T-helper 17 cell (primary cell): ENCODE measurements around the gene HRH1. TPM values are rescaled to one million over a fixed set of nuclear protein-coding genes. Genes with fewer than 3 reads are reported as not detected.
"Not testable (repeated sequence)": the region's sequence is repeated elsewhere in the genome, so short reads cannot be mapped to it uniquely, and the experiment has no call there.

Experiments used
- ATAC-seq: fragments of 150-1000 bp; cut with Tn5 transposase; 2 replicates; pipeline ENCODE4 v1.10.0; 2021; ENCODE audit warnings: mild to moderate bottlenecking, moderate library complexity
- DNase-seq, 3 donors: peaks; one replicate each; pipeline versions ENCODE4 v3.0.0 to v3.0.0-alpha.2; 2020 to 2021
- H3K9me3 ChIP-seq: one replicate; pipeline ENCODE4 v1.7.0; 2013; ENCODE audit warnings: low read length, mild to moderate bottlenecking; ENCODE audit not compliant: control insufficient read depth, poor library complexity, severe bottlenecking
- H3K27ac Mint-ChIP-seq: one replicate; pipeline ENCODE4 v1.8.0; 2022; ENCODE audit warnings: mild to moderate bottlenecking, moderate library complexity, mixed read lengths
- H3K27me3 Mint-ChIP-seq: one replicate; pipeline ENCODE4 v1.8.0; 2022; ENCODE audit warnings: mixed read lengths
- H3K36me3 Mint-ChIP-seq: one replicate; pipeline ENCODE4 v1.8.0; 2022; ENCODE audit warnings: low read depth, mixed read lengths
- H3K4me1 Mint-ChIP-seq: one replicate; pipeline ENCODE4 v1.8.0; 2022; ENCODE audit warnings: mild to moderate bottlenecking, mixed read lengths
- H3K4me3 Mint-ChIP-seq: one replicate; pipeline ENCODE4 v1.8.0; 2022; ENCODE audit warnings: mild to moderate bottlenecking, moderate library complexity, mixed read lengths
- total RNA-seq, 4 donors: library from RNA in 2 of 4; stranded (reverse) in 2 of 4; gene quantifications; one replicate each; pipeline ENCODE4 v1.2.3 and lab custom pipeline; 2022 to 2026

The HRH1 gene
- total RNA-seq, 2 donors from 2014 or later: not detected

DNA sequence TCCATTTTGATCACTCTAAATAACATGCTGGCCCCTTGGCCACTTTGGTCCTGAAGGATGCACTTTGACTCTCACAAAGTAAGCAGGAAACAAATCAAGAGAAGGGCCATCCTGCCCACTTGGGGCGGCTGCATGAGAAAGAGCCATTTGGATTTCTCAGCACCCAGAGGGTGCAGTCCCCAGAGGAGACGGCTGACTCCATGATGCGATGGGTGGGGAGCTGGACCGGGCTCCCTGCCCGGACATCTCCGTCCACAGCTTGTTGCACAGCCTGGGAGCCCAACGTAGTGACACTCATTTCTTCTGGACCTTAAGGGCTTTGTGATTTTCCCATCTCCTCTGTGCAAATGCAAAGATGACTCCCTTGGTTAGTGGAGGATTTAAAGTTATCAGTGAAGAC lies 4.0 kb upstream of the HRH1 start:
- H3K9me3 ChIP-seq: no peaks in the 10 kb centered on the region
- DNase-seq: no peak
- H3K27me3 Mint-ChIP-seq: peaks cover 63% of the 10 kb centered on the region
- H3K4me3 Mint-ChIP-seq: no peak overlapping the region
- H3K4me1 Mint-ChIP-seq: peaks cover 8% of the 10 kb centered on the region
- H3K36me3 Mint-ChIP-seq: no peaks in the 10 kb centered on the region
- no peak overlapping the region for H3K27ac Mint-ChIP-seq
- ATAC-seq: no peak

DNA sequence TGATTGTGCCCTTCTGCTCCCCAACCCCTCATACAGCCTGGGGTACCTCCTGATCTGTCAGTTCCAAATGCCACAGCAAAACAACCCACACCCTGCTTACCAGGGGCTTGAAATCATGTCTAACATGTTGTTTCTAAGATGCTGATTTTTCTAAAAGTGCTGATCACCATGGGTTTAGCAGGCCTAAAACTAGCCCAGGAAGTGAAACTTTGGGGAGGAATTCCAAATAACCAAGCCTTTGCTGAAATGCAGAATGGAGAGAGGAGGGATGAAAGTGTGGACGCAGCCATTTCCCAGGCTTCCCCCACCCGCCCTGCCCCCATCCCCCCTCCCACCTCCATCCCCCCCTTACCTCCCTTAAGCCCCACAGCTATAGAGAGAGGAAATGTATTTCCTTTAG lies 2.0 kb upstream of the HRH1 start:
- Mint-ChIP-seq H3K27me3 (peaks cover 71% of the 10 kb centered on the region), H3K36me3 (peaks cover 4% of the 10 kb centered on the region), H3K4me1 (peaks cover 11% of the 10 kb centered on the region), H3K27ac (no peak overlapping the region), H3K4me3 (no peak overlapping the region)
- H3K9me3 ChIP-seq: no peaks in the 10 kb centered on the region
- ATAC-seq: no peak
- no peak for DNase-seq

DNA sequence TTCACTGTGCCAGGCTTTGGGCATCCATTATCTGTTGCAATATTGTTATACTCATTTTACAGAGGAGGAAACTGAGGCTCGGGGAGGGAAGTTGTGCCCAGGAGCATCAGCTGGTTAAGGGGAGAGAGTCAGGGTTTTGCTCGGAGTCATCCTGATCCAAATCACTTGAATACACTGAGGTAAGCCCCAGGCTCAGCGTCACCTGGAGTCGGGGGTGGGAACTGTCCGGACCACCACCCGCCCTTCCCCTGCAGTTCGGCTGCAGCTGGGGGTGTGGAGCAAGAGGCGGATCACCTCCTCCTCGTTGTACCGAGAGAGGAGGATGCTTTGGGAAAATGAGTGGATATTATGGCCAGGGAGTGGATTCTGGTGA lies 646 bp downstream of the HRH1 start:
- Mint-ChIP-seq H3K27me3 (peaks cover 80% of the 10 kb centered on the region), H3K4me3 (peak overlapping the region; percentile 77), H3K27ac (no peak overlapping the region), H3K36me3 (peaks cover 4% of the 10 kb centered on the region), H3K4me1 (peaks cover 11% of the 10 kb centered on the region)
- DNase-seq (no peak), ATAC-seq (no peak)
- no peaks in the 10 kb centered on the region for H3K9me3 ChIP-seq

DNA sequence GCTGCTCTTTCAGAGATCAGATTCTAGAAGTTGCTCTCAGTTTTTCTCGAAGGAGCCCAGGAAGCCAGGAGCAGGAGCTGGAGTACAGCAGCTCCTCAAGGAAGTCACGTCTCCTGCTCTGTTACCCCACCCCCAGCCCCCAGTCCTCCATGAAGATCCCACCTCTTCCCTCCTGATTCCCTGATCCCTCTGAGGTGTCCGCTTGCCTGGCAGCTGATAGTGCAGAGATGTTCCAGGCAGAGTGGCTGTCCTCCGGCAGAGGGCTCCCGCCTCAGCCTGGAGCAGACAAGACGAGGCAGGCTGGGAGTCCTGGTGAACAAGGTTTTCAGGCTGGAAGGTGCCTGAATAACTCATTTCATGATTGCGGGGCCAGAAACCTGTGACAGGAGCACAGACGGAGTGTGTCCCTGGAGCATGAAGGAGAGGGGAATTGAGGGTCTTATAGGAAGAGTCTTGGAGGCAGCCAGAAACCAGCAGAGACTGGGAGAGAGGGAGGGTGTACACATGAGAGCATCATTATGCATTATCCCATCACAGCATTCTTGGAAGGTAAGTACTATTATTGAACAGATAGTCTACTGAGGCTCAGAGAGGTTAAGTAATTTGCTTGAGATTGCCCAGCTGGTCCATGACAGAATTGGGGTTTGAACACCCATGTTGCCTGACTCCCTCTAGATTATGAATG lies 1.2 kb downstream of the HRH1 start:
- Mint-ChIP-seq H3K27ac (peak overlapping the region; percentile 47), H3K4me3 (peak overlapping the region; percentile 77), H3K4me1 (peaks cover 11% of the 10 kb centered on the region), H3K27me3 (peaks cover 80% of the 10 kb centered on the region), H3K36me3 (peaks cover 4% of the 10 kb centered on the region)
- no peak for DNase-seq
- ATAC-seq: no peak
- H3K9me3 ChIP-seq: no peaks in the 10 kb centered on the region

DNA sequence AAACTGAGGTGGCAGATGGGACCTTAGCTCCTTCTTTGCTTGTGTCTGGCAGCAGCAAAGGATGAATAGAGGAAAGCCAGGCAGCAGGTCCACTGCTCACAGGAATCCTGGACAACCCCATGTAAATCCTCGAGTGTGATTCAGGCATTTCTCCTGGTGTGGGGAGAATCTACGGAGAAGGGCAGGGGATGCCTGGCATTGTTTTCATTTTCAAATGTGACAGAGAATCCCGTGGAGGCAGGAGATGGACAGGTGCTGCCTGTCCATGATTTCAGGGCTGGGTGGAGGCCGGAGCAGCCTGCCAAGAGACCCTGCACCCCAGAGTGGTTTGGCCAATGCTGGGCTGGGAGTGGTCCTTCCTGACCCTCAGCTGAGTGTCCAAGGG lies 1.7 kb downstream of the HRH1 start:
- H3K36me3 Mint-ChIP-seq: peaks cover 4% of the 10 kb centered on the region
- no peak for DNase-seq
- ATAC-seq: no peak
- H3K4me1 Mint-ChIP-seq: peaks cover 11% of the 10 kb centered on the region
- H3K4me3 Mint-ChIP-seq: no peak overlapping the region
- no peaks in the 10 kb centered on the region for H3K9me3 ChIP-seq
- H3K27ac Mint-ChIP-seq: peak overlapping the region; percentile 47
- H3K27me3 Mint-ChIP-seq: peaks cover 80% of the 10 kb centered on the region

DNA sequence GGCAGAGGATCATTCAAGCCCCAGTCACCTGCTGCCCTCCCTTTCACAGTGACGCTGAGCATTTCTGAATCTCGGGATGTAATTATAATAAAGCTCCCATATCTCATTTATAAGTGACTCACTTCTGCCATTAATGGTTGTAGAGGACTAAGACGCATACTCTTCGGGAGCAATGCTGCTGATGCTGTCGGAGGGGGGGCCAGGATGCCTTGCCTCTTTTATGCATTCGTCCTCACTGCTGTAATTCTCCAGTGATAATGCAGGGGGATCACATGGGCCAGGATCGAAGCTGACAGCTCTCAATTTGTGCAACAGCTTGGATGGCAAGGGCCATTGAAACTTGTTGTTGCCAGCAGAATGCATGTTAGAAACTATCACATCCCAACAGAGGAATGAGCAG lies 3.1 kb downstream of the HRH1 start:
- Mint-ChIP-seq H3K4me3 (no peak overlapping the region), H3K27me3 (peaks cover 85% of the 10 kb centered on the region), H3K36me3 (peaks cover 4% of the 10 kb centered on the region)

DNA sequence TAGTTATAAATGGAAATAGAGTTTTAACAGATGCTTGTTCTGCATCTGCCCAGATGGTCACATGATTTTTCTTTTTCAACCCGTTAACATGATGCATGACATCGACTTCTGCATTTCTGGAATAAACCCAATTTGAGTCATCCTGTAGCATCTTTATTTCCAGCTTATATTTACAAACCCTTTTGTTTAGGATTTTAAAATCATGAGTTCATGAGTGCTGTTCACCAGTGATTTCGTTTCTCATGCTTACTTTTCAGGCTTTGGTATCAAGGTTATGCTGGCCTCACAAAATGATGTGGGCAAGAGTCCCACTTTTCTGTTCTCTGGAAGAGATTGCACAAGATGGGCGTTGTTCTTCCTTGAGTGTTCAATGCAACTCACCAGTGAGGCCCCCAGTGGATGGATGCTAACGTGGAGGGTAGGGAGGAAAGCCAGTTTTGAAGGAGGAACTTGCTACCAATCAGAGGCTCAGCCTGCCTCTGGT lies 5.2 kb downstream of the HRH1 start:
- ATAC-seq (no peak), DNase-seq (no peak)
- peaks cover 10% of the 10 kb centered on the region for H3K4me1 Mint-ChIP-seq
- H3K27ac Mint-ChIP-seq: no peak overlapping the region
- H3K9me3 ChIP-seq: no peaks in the 10 kb centered on the region
- H3K27me3 Mint-ChIP-seq: peaks cover 86% of the 10 kb centered on the region
- H3K36me3 Mint-ChIP-seq: peaks cover 4% of the 10 kb centered on the region
- no peak overlapping the region for H3K4me3 Mint-ChIP-seq

More for the DNA sequence above, 3.1 kb downstream of the HRH1 start:
- no peak for ATAC-seq
- DNase-seq: no peak
- H3K9me3 ChIP-seq: no peaks in the 10 kb centered on the region
- Mint-ChIP-seq H3K27ac (no peak overlapping the region), H3K4me1 (peaks cover 11% of the 10 kb centered on the region)

DNA sequence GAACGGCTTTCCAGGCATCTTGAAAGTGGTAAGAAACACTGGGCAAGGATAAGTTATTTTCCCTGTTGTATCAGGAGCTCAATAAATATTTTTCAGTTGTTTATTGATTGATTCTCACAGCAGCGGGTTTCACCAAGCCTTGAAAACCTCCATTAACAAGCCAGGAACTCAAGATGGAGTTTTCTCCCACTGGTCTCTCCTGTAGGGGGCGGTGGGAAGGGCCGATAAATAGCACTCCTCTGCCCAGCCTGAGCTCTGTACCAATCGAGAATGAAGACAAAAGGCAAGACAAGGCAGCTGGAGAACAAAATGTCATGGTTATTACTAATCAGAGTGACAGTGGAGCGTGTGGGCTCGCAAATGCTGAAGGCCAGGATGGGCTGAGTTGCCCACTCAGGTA lies 7.4 kb downstream of the HRH1 start:
- no peak for ATAC-seq
- H3K27me3 Mint-ChIP-seq: peaks cover 77% of the 10 kb centered on the region
- no peak overlapping the region for H3K4me3 Mint-ChIP-seq

DNA sequence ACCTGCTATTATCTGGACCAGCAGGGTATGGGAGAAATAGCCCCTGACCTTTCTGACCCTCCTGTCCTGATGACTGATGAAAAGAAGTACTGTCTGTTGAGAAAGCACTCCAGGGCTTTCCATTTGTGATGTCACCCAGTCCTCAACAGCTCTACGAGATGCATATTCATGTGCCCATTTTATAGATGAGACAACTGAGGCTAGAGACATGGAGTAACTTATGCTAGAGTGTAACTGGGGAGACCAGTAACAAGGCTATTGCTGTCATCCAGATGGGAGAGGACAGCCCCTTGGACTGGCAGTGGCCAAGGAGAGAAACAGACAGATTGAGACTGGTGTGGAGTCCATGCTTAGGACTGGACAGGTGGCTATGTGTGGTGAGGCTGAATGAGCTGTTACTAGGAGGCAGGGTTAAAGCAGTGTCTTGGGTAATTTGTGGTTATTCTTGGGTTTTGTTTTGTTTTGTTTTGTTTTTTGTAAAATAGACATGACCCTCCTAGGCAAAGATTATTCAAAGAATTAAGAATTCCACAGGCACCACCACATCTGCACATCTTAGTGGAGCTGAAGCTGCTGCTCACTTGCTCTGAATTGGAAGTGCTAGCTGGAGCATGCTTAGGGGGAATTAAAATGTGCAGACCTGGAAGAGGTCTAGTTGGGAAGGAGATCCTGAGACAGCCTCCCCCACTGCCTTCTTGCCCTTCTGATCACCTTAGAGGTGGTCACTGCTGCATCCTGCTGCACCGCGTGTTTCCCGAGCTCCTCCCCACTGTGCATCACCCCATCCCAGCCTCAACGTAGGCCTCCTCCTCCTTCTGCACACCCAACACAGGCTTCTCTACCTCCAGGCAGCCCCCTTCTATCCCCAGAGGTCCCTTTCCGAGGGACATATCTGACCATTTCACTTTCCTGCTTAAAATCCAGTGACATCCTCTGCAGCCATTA lies 8.4 kb downstream of the HRH1 start:
- ATAC-seq (no peak), DNase-seq (no peak)
- H3K4me3 Mint-ChIP-seq: no peak overlapping the region
- no peak overlapping the region for H3K27ac Mint-ChIP-seq
- H3K9me3 ChIP-seq: no peaks in the 10 kb centered on the region
- peaks cover 69% of the 10 kb centered on the region for H3K27me3 Mint-ChIP-seq
- no peaks in the 10 kb centered on the region for H3K36me3 Mint-ChIP-seq
- peaks cover 2% of the 10 kb centered on the region for H3K4me1 Mint-ChIP-seq

More for the DNA sequence above, 7.4 kb downstream of the HRH1 start:
- no peak for DNase-seq
- Mint-ChIP-seq H3K27ac (no peak overlapping the region), H3K4me1 (peaks cover 2% of the 10 kb centered on the region), H3K36me3 (no peaks in the 10 kb centered on the region)
- H3K9me3 ChIP-seq: no peaks in the 10 kb centered on the region

DNA sequence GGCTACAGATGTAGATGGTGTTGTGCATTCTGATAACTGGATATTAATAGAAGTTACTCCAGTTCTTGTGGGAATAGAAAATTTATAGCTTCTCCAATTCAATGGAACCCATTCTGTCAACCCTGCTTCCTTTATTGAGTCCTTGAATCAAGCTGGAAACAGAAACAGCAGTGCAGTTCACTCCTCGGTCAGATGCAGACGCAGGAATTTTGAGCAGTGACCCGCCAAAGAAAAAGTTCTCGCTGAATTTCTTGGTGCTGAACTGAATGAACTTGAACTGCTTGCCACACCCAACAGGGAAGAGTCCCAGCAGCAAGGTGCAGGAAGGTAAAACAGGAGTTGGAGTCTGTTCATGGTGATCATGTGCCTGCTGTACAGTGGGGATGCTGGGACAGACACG lies 10.3 kb downstream of the HRH1 start:
- Mint-ChIP-seq H3K27me3 (peaks cover 77% of the 10 kb centered on the region), H3K27ac (no peak overlapping the region), H3K4me1 (peaks cover 7% of the 10 kb centered on the region), H3K4me3 (no peak overlapping the region), H3K36me3 (peaks cover 4% of the 10 kb centered on the region)
- DNase-seq: no peak
- H3K9me3 ChIP-seq: no peaks in the 10 kb centered on the region
- ATAC-seq: no peak

DNA sequence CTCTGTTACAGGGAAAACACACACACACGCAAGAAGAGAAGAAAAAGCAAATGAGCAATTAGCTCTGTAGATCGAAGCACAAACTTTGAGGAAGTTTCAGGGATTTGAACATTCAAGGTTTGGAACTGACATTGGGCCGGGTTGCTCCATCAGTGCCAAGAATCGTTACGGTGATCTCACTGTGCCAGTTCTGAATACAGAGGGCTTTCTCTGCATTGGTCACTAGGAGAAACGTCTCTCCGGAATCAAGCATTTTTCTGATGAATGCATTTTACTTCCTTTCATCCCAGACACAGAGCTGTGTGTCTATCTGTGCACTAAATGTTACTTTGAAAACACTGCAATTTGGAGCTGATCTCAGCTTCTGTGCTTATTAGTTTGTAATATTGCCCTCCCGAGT lies 11.2 kb downstream of the HRH1 start:
- peaks cover 6% of the 10 kb centered on the region for H3K36me3 Mint-ChIP-seq
- ATAC-seq (no peak), DNase-seq (no peak)
- no peaks in the 10 kb centered on the region for H3K9me3 ChIP-seq
- H3K27me3 Mint-ChIP-seq: peaks cover 77% of the 10 kb centered on the region
- no peak overlapping the region for H3K4me3 Mint-ChIP-seq
- no peak overlapping the region for H3K27ac Mint-ChIP-seq
- H3K4me1 Mint-ChIP-seq: peaks cover 7% of the 10 kb centered on the region

DNA sequence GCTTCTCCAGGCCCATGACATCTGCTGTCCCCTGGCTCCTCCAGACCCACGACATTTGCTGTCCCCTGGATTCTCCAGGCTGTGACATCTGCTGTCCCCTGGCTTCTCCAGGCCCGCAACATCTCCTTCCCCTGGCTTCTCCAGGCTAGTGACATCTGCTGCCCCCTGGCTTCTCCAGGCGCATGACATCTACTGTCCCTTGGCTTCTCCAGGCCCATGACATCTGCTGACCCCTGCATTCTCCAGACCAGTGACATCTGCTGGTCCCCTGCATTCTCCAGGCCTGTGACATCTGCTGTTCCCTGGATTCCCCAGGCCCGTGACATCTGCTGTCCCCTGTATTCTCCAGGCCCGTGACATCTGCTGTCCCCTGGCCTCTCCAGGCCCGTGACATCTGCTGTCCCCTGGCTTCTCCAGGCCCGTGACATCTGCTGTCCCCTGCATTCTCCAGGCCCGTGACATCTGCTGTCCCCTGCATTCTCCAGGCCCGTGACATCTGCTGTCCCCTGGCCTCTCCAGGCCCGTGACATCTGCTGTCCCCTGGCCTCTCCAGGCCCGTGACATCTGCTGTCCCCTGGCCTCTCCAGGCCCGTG lies 12.6 kb downstream of the HRH1 start:
- H3K4me3 Mint-ChIP-seq, H3K36me3 Mint-ChIP-seq, DNase-seq, H3K27ac Mint-ChIP-seq, H3K9me3 ChIP-seq, ATAC-seq, H3K4me1 Mint-ChIP-seq: not testable (repeated sequence)
- H3K27me3 Mint-ChIP-seq: peaks cover 72% of the 10 kb centered on the region

DNA sequence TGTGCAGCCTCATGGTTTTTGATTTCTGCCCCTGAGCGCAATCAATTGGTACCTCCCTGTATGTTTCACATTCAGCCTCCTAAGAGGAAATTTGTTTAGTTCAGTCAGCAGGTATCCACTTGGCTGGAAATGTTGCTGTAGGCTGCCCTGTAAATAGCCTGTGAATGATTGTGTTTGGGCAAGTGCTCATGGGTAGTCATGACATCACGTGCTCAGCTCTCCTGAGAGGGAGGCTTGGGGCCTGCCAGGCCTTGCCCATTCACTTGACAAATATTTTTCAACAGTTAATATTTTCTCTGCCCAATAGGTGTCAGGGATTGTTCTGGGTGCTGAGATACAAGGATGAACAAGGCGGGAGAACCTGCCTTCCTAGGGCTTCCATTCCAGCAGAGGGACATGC lies 13.3 kb downstream of the HRH1 start:
- H3K36me3 Mint-ChIP-seq: peaks cover 7% of the 10 kb centered on the region

More for the DNA sequence above, 13.3 kb downstream of the HRH1 start:
- ATAC-seq (no peak), DNase-seq (no peak)
- peaks cover 67% of the 10 kb centered on the region for H3K27me3 Mint-ChIP-seq
- no peaks in the 10 kb centered on the region for H3K9me3 ChIP-seq
- H3K27ac Mint-ChIP-seq: no peak overlapping the region
- no peak overlapping the region for H3K4me3 Mint-ChIP-seq
- H3K4me1 Mint-ChIP-seq: peaks cover 7% of the 10 kb centered on the region
